Caki2 (cell line): ENCODE results near the gene KDM7A. TPM values are rescaled to one million over a fixed set of nuclear protein-coding genes. Genes with fewer than 3 reads are reported as not detected.
"Not testable (repeated sequence)": the region's sequence is repeated elsewhere in the genome, so short reads cannot be mapped to it uniquely, and the experiment has no call there.

Source experiments
- DNase-seq: peaks from one replicate; pipeline ENCODE4 v3.0.0-alpha.2; 2015; ENCODE audit warnings: low read depth
- in situ Hi-C: cut with HindIII; loops from 2 replicates; pipeline ENCODE4 v1.10.0; 2016; ENCODE audit warnings: low sequenced_read_pairs, low pct_unique_long_range_greater_than_20kb, mixed read lengths
- total RNA-seq: library from RNA; depleted of rRNA; stranded (reverse); fragments of >200 nt; shearing (Covaris generic); gene quantifications from 2 replicates; pipeline ENCODE4 v1.2.3, GENCODE V29; 2014; ENCODE audit warnings: low replicate concordance

Gene KDM7A
- total RNA-seq, 1 experiment from 2014 or later: 0.17 TPM

- DNase-seq: no peak
- in situ Hi-C loops: no loop called here
These were observed 30.0 kb upstream of the KDM7A start for GRCh38 chr7:140206616-140207389.

GRCh38 chr7:140205600-140205999 is 28.8 kb upstream of the KDM7A start:
- in situ Hi-C loops: no loop called here
- no peak for DNase-seq

- in situ Hi-C loops: no loop called here
- no peak for DNase-seq
These were observed 26.8 kb upstream of the KDM7A start for GRCh38 chr7:140203556-140203955.

GRCh38 chr7:140202942-140203341 is 26.2 kb upstream of the KDM7A start:
- DNase-seq, in situ Hi-C loops: not testable (repeated sequence)

- in situ Hi-C loops: no loop called here
- DNase-seq: no peak
These were observed 24.6 kb upstream of the KDM7A start for GRCh38 chr7:140201393-140201792.

GRCh38 chr7:140200061-140200989 is 23.5 kb upstream of the KDM7A start:
- DNase-seq: no peak
- in situ Hi-C loops: no loop called here

GRCh38 chr7:140197938-140198337 is 21.2 kb upstream of the KDM7A start:
- DNase-seq: no peak
- in situ Hi-C loops: no loop called here

GRCh38 chr7:140197218-140197890 is 20.6 kb upstream of the KDM7A start:
- DNase-seq: no peak
- in situ Hi-C loops: no loop called here

GRCh38 chr7:140196361-140197217 is 19.8 kb upstream of the KDM7A start:
- no peak for DNase-seq
- in situ Hi-C loops: no loop called here

GRCh38 chr7:140195859-140196258 is 19.1 kb upstream of the KDM7A start:
- in situ Hi-C loops: no loop called here

GRCh38 chr7:140192620-140193019 is 15.8 kb upstream of the KDM7A start:
- in situ Hi-C loops: no loop called here
- no peak for DNase-seq

More at GRCh38 chr7:140195859-140196258, 19.1 kb upstream of the KDM7A start:
- no peak for DNase-seq

GRCh38 chr7:140192176-140192575 is 15.4 kb upstream of the KDM7A start:
- in situ Hi-C loops: no loop called here
- no peak for DNase-seq

GRCh38 chr7:140190588-140190987 is 13.8 kb upstream of the KDM7A start:
- DNase-seq: no peak
- in situ Hi-C loops: no loop called here

- DNase-seq: no peak
- in situ Hi-C loops: no loop called here
These were observed 13.1 kb upstream of the KDM7A start for GRCh38 chr7:140189917-140190316.

- DNase-seq: no peak
- in situ Hi-C loops: no loop called here
These were observed 6.1 kb upstream of the KDM7A start for GRCh38 chr7:140182917-140183316.

- no peak for DNase-seq
- in situ Hi-C loops: no loop called here
These were observed 2.6 kb upstream of the KDM7A start for GRCh38 chr7:140179339-140179738.

GRCh38 chr7:140176122-140176701 is 571 bp downstream of the KDM7A start:
- in situ Hi-C loops: no loop called here

More at GRCh38 chr7:140176122-140176701, 571 bp downstream of the KDM7A start:
- DNase-seq: no peak
